ENCODE data around the gene MAPK1IP1L.
A peak's percentile ranks its signal among the peaks of the same experiment; 100 is the strongest.
"Not testable (repeated sequence)": the region's sequence is repeated elsewhere in the genome, so short reads cannot be mapped to it uniquely, and the experiment has no call there.

Gene MAPK1IP1L

DNA sequence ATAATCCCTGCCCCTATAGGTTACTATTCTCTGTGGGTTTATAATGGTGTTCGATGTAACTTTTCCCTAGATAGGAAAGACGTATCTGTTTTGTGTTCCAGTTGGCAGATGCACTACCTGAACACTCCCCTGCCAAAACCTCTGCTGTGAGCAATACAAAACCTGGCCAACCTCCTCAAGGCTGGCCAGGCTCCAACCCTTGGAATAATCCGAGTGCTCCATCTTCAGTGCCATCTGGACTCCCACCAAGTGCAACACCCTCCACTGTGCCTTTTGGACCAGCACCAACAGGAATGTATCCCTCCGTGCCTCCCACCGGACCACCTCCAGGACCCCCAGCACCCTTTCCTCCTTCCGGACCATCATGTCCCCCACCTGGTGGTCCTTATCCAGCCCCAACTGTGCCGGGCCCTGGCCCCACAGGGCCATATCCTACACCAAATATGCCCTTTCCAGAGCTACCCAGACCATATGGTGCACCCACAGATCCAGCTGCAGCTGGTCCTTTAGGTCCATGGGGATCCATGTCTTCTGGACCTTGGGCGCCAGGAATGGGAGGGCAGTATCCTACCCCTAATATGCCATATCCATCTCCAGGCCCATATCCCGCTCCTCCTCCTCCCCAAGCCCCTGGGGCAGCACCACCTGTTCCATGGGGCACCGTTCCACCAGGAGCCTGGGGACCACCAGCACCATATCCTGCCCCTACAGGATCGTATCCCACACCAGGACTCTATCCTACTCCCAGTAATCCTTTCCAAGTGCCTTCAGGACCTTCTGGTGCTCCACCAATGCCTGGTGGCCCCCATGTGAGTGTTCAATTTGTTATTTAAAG is 11.3 kb downstream of the MAPK1IP1L start:
- Histone ChIP-seq H3K27ac (ENCODE audit: low read depth, low read length) (no peak overlapping the region), H3K4me2 (ENCODE audit: low read length) (no peak overlapping the region), H3K79me2 (ENCODE audit: control insufficient read depth, insufficient read depth, low read length, poor library complexity) (peaks cover 5% of the 10 kb centered on the region), H2AK5ac (ENCODE audit: low read length) (no peak overlapping the region), H3K9me3 (ENCODE audit: insufficient read depth, low read depth, low read length) (no peaks in the 10 kb centered on the region), H3K23ac (ENCODE audit: low read length) (no peak overlapping the region), H2BK12ac (ENCODE audit: low read length) (no peak overlapping the region), H4K8ac (ENCODE audit: low read depth, low read length) (no peak overlapping the region), H2BK5ac (ENCODE audit: low read depth, low read length, poor library complexity) (no peak overlapping the region), H4K91ac (ENCODE audit: low read depth, low read length) (no peak overlapping the region), H3K14ac (ENCODE audit: low read length) (no peak overlapping the region), H3K18ac (ENCODE audit: low read length) (no peak overlapping the region), H2BK120ac (ENCODE audit: insufficient read depth, low read length, poor library complexity) (no peak overlapping the region), H3K4me3 (ENCODE audit: low read depth, low read length) (no peak overlapping the region), H3K4me1 (ENCODE audit: control insufficient read depth in 1 of 2, insufficient read depth in 2 of 2, low read length in 2 of 2) (no peaks in the 10 kb centered on the region), H3K9ac (ENCODE audit: low read length) (no peak overlapping the region), H3K4ac (ENCODE audit: low read depth, low read length) (no peak overlapping the region), H3K27me3 (ENCODE audit: insufficient read depth, low read length) (no peaks in the 10 kb centered on the region), H3K79me1 (ENCODE audit: low read length) (no peaks in the 10 kb centered on the region), H4K12ac (ENCODE audit: low read depth, low read length) (no peak overlapping the region), H2AFZ (ENCODE audit: insufficient read depth, low read length, poor library complexity) (no peak overlapping the region), H3K36me3 (ENCODE audit: control insufficient read depth in 1 of 2, insufficient read depth in 2 of 2, low read length in 2 of 2) (peaks cover 24 to 25% of the 10 kb centered on the region in 2 experiments)
- WGBS (ENCODE audit: extremely low coverage, insufficient coverage, insufficient read length), result no CpG with 5 or more reads among the region's 11 CpGs
- DNase-seq, result no peak

DNA sequence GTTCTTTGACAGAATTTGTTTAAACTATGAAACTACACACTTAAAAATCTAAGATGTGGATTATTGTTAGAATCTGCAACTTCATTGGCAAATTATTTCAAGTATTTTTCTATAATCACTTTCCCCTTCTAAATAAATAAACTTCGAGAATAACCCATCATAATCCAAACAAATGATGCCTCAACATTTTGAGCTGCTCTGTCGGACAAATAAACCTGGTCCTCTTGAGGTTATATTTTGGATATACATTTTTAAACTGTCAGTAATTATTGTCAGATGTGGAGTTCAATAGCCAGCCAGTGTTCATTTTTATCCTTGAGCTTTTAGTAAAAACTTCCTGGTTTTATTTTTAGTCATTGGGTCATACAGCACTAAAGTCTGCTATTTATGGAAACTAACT is 13.4 kb downstream of the MAPK1IP1L start:
- H3K79me1 ChIP-seq (ENCODE audit: low read length); H3K18ac ChIP-seq (ENCODE audit: low read length); H2AFZ ChIP-seq (ENCODE audit: insufficient read depth, low read length, poor library complexity); H3K4me3 ChIP-seq (ENCODE audit: low read depth, low read length); H2BK12ac ChIP-seq (ENCODE audit: low read length); H3K79me2 ChIP-seq (ENCODE audit: control insufficient read depth, insufficient read depth, low read length, poor library complexity); DNase-seq; H4K91ac ChIP-seq (ENCODE audit: low read depth, low read length); H3K23ac ChIP-seq (ENCODE audit: low read length); H3K27ac ChIP-seq (ENCODE audit: low read depth, low read length); H3K4ac ChIP-seq (ENCODE audit: low read depth, low read length); H3K9ac ChIP-seq (ENCODE audit: low read length); H3K27me3 ChIP-seq (ENCODE audit: insufficient read depth, low read length); H4K12ac ChIP-seq (ENCODE audit: low read depth, low read length); H4K8ac ChIP-seq (ENCODE audit: low read depth, low read length); H3K4me1 ChIP-seq (ENCODE audit: control insufficient read depth in 1 of 2, insufficient read depth in 2 of 2, low read length in 2 of 2); H3K9me3 ChIP-seq (ENCODE audit: insufficient read depth, low read depth, low read length); H2BK120ac ChIP-seq (ENCODE audit: insufficient read depth, low read length, poor library complexity); H2AK5ac ChIP-seq (ENCODE audit: low read length); H3K4me2 ChIP-seq (ENCODE audit: low read length); H3K14ac ChIP-seq (ENCODE audit: low read length); H2BK5ac ChIP-seq (ENCODE audit: low read depth, low read length, poor library complexity): not testable (repeated sequence)
- peaks cover 18 to 19% of the 10 kb centered on the region in 2 experiments for H3K36me3 ChIP-seq (ENCODE audit: control insufficient read depth in 1 of 2, insufficient read depth in 2 of 2, low read length in 2 of 2)
- WGBS (ENCODE audit: extremely low coverage, insufficient coverage, insufficient read length), result no CpG with 5 or more reads among the region's 2 CpGs

GRCh38 chr14:55065411-55065810 is 14.0 kb downstream of the MAPK1IP1L start:
- no peak overlapping the region for H4K12ac ChIP-seq (ENCODE audit: low read depth, low read length)
- H3K4me3 ChIP-seq (ENCODE audit: low read depth, low read length), result no peak overlapping the region
- H3K36me3 ChIP-seq (ENCODE audit: control insufficient read depth in 1 of 2, insufficient read depth in 2 of 2, low read length in 2 of 2), result peaks cover 18 to 19% of the 10 kb centered on the region in 2 experiments
- H2AK5ac ChIP-seq (ENCODE audit: low read length), result no peak overlapping the region
- no CpG with 5 or more reads among the region's 2 CpGs for WGBS (ENCODE audit: extremely low coverage, insufficient coverage, insufficient read length)
- no peak overlapping the region for H2BK12ac ChIP-seq (ENCODE audit: low read length)
- no peaks in the 10 kb centered on the region for H3K27me3 ChIP-seq (ENCODE audit: insufficient read depth, low read length)
- no peaks in the 10 kb centered on the region for H3K9me3 ChIP-seq (ENCODE audit: insufficient read depth, low read depth, low read length)
- H4K91ac ChIP-seq (ENCODE audit: low read depth, low read length), result no peak overlapping the region
- H3K27ac ChIP-seq (ENCODE audit: low read depth, low read length), result no peak overlapping the region
- no peak overlapping the region for H3K4me2 ChIP-seq (ENCODE audit: low read length)
- no peak overlapping the region for H4K8ac ChIP-seq (ENCODE audit: low read depth, low read length)
- no peak overlapping the region for H3K14ac ChIP-seq (ENCODE audit: low read length)
- H3K9ac ChIP-seq (ENCODE audit: low read length), result peak overlapping the region; percentile 20
- no peak overlapping the region for H3K4ac ChIP-seq (ENCODE audit: low read depth, low read length)
- H3K23ac ChIP-seq (ENCODE audit: low read length), result no peak overlapping the region
- H2AFZ ChIP-seq (ENCODE audit: insufficient read depth, low read length, poor library complexity), result no peak overlapping the region
- no peak overlapping the region for H3K18ac ChIP-seq (ENCODE audit: low read length)
- H2BK120ac ChIP-seq (ENCODE audit: insufficient read depth, low read length, poor library complexity), result no peak overlapping the region
- no peaks in the 10 kb centered on the region for H3K4me1 ChIP-seq (ENCODE audit: control insufficient read depth in 1 of 2, insufficient read depth in 2 of 2, low read length in 2 of 2)
- no peak overlapping the region for H2BK5ac ChIP-seq (ENCODE audit: low read depth, low read length, poor library complexity)
- DNase-seq, result no peak
- no peaks in the 10 kb centered on the region for H3K79me1 ChIP-seq (ENCODE audit: low read length)
- no peaks in the 10 kb centered on the region for H3K79me2 ChIP-seq (ENCODE audit: control insufficient read depth, insufficient read depth, low read length, poor library complexity)

DNA sequence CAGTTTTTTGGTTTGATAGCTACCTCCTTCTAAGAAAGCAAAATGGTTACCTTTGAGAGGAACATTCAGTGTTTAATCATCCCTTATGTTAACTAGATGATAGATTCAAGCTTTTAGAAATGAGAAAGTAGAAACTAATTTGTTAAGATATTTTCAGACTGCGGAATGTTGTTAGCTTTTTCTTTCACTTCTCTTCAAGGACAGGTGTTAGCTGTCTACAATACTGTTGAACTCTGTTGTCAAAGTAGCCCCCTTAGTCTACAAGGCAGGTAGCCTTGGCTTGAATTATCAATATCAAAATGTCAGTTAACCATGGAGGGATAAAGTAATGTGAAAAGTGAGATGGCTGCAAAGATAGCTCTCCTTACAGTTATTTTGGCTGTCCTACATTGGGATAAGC is 14.8 kb downstream of the MAPK1IP1L start:
- Histone ChIP-seq H3K18ac (ENCODE audit: low read length) (no peak overlapping the region), H3K4ac (ENCODE audit: low read depth, low read length) (no peak overlapping the region), H3K4me3 (ENCODE audit: low read depth, low read length) (no peak overlapping the region)

More for the DNA sequence above, 14.8 kb downstream of the MAPK1IP1L start:
- Histone ChIP-seq H3K23ac (ENCODE audit: low read length) (no peak overlapping the region), H3K79me1 (ENCODE audit: low read length) (no peaks in the 10 kb centered on the region), H3K27ac (ENCODE audit: low read depth, low read length) (no peak overlapping the region), H3K4me1 (ENCODE audit: control insufficient read depth in 1 of 2, insufficient read depth in 2 of 2, low read length in 2 of 2) (no peaks in the 10 kb centered on the region), H4K91ac (ENCODE audit: low read depth, low read length) (no peak overlapping the region), H3K36me3 (ENCODE audit: control insufficient read depth in 1 of 2, insufficient read depth in 2 of 2, low read length in 2 of 2) (peaks cover 18 to 19% of the 10 kb centered on the region in 2 experiments), H3K4me2 (ENCODE audit: low read length) (no peak overlapping the region), H2BK120ac (ENCODE audit: insufficient read depth, low read length, poor library complexity) (no peak overlapping the region), H3K9ac (ENCODE audit: low read length) (no peak overlapping the region), H2AFZ (ENCODE audit: insufficient read depth, low read length, poor library complexity) (no peak overlapping the region), H3K79me2 (ENCODE audit: control insufficient read depth, insufficient read depth, low read length, poor library complexity) (no peaks in the 10 kb centered on the region), H2BK5ac (ENCODE audit: low read depth, low read length, poor library complexity) (no peak overlapping the region), H3K14ac (ENCODE audit: low read length) (no peak overlapping the region), H4K8ac (ENCODE audit: low read depth, low read length) (no peak overlapping the region), H2AK5ac (ENCODE audit: low read length) (no peak overlapping the region), H3K27me3 (ENCODE audit: insufficient read depth, low read length) (no peaks in the 10 kb centered on the region), H3K9me3 (ENCODE audit: insufficient read depth, low read depth, low read length) (no peaks in the 10 kb centered on the region), H4K12ac (ENCODE audit: low read depth, low read length) (no peak overlapping the region), H2BK12ac (ENCODE audit: low read length) (no peak overlapping the region)
- DNase-seq, result no peak
- WGBS (ENCODE audit: extremely low coverage, insufficient coverage, insufficient read length), result no CpG with 5 or more reads among the region's 1 CpG

Data from trophoblast cell (in vitro differentiated cells and primary cell).